Loucy (cell line): ENCODE results near the gene RFX1.

Experiments used
- H2AFZ ChIP-seq: fragments of 200-600 bp; sonication (generic); 2 replicates; pipeline ENCODE4 v1.6.0; 2016; ENCODE audit warnings: antibody characterized with exemption, mild to moderate bottlenecking, low read length, moderate library complexity
- H3F3A ChIP-seq: fragments of 200-600 bp; 2 replicates; pipeline ENCODE4 v1.6.0; 2016; ENCODE audit warnings: antibody characterized with exemption, low read depth, mild to moderate bottlenecking
- H3K27me3 ChIP-seq: fragments of 200-600 bp; sonication (generic); 2 replicates; pipeline ENCODE4 v1.6.1; 2014; ENCODE audit warnings: low read length, mild to moderate bottlenecking; ENCODE audit not compliant: insufficient read depth, poor library complexity, severe bottlenecking
- H3K36me3 ChIP-seq: fragments of 200-600 bp; sonication (generic); 2 replicates; pipeline ENCODE4 v1.6.1; 2016; ENCODE audit warnings: low read length; ENCODE audit not compliant: insufficient read depth
- H3K4me1 ChIP-seq: fragments of 200-600 bp; sonication (generic); 2 replicates; pipeline ENCODE4 v1.5.1; 2014; ENCODE audit warnings: low read length, mild to moderate bottlenecking; ENCODE audit not compliant: insufficient read depth, poor library complexity, severe bottlenecking
- H3K4me2 ChIP-seq: fragments of 200-600 bp; sonication (generic); 2 replicates; pipeline ENCODE4 v1.6.0; 2014; ENCODE audit warnings: antibody characterized with exemption, low read length, low read depth, mild to moderate bottlenecking; ENCODE audit not compliant: poor library complexity, severe bottlenecking
- H3K4me3 ChIP-seq: fragments of 200-600 bp; sonication (generic); 2 replicates; pipeline ENCODE4 v1.5.1; 2014; ENCODE audit warnings: low read length, mild to moderate bottlenecking, mixed read lengths; ENCODE audit not compliant: poor library complexity, severe bottlenecking
- H3K79me2 ChIP-seq: fragments of 200-600 bp; sonication (generic); 2 replicates; pipeline ENCODE4 v1.6.1; 2014; ENCODE audit warnings: low read length; ENCODE audit not compliant: insufficient read depth
- H3K9ac ChIP-seq: fragments of 200-600 bp; sonication (generic); 2 replicates; pipeline ENCODE4 v1.6.0; 2014; ENCODE audit warnings: mild to moderate bottlenecking, low read depth, low read length, moderate library complexity; ENCODE audit not compliant: poor library complexity, severe bottlenecking
- H3K9me2 ChIP-seq: fragments of 200-600 bp; sonication (generic); replicated peaks from 2 replicates; pipeline ENCODE4 v1.6.1; 2016; ENCODE audit warnings: low read depth, low read length, mixed read lengths
- H3K9me3 ChIP-seq: fragments of 200-600 bp; sonication (generic); 2 replicates; pipeline ENCODE4 v1.6.1; 2014; ENCODE audit warnings: mild to moderate bottlenecking, antibody characterized with exemption, low read length, low read depth; ENCODE audit not compliant: insufficient read depth
- H4K20me1 ChIP-seq: fragments of 200-600 bp; sonication (generic); 2 replicates; pipeline ENCODE4 v1.6.0; 2014; ENCODE audit warnings: antibody characterized with exemption, low read length, mild to moderate bottlenecking; ENCODE audit not compliant: insufficient read depth, poor library complexity, severe bottlenecking
- CTCF ChIP-seq: fragments of 200-600 bp; sonication (generic); conservative IDR thresholded peaks from 2 replicates; pipeline ENCODE4 v1.5.1; 2014; ENCODE audit warnings: mild to moderate bottlenecking, antibody characterized with exemption, low read length
- EZH2phosphoT487 ChIP-seq: fragments of 200-600 bp; IDR thresholded peaks from 2 replicates; pipeline ENCODE4 v1.6.1; 2018; ENCODE audit warnings: antibody characterized with exemption, mild to moderate bottlenecking, moderate library complexity, borderline replicate concordance

Gene RFX1

GRCh38 chr19:13929956-13930355, 76.2 kb downstream of the RFX1 start:
- Histone ChIP-seq H3K27me3 (no peaks in the 10 kb centered on the region), H3K79me2 (no peaks in the 10 kb centered on the region), H3K4me2 (no peak overlapping the region), H3K4me1 (no peaks in the 10 kb centered on the region), H3K9me2 (no peaks in the 10 kb centered on the region), H4K20me1 (no peaks in the 10 kb centered on the region), H3K9me3 (no peaks in the 10 kb centered on the region), H2AFZ (no peak overlapping the region), H3K9ac (no peak overlapping the region), H3K4me3 (no peak overlapping the region), H3K36me3 (peaks cover 9% of the 10 kb centered on the region; the same call in 1 of the 2 replicates), H3F3A (no peaks in the 10 kb centered on the region)
- TF ChIP-seq CTCF (no peak), EZH2phosphoT487 (no peak)

- Histone ChIP-seq H3K4me2 (no peak overlapping the region), H2AFZ (no peak overlapping the region), H3K9ac (no peak overlapping the region), H3F3A (no peaks in the 10 kb centered on the region), H4K20me1 (no peaks in the 10 kb centered on the region), H3K36me3 (peaks cover 9% of the 10 kb centered on the region; the same call in 1 of the 2 replicates), H3K4me1 (no peaks in the 10 kb centered on the region), H3K9me2 (no peaks in the 10 kb centered on the region), H3K27me3 (no peaks in the 10 kb centered on the region), H3K4me3 (no peak overlapping the region), H3K9me3 (no peaks in the 10 kb centered on the region), H3K79me2 (no peaks in the 10 kb centered on the region)
- TF ChIP-seq CTCF (no peak), EZH2phosphoT487 (no peak)
Observed at GRCh38 chr19:13929340-13929739, 76.8 kb downstream of the RFX1 start.

- Histone ChIP-seq H3K36me3 (peaks cover 10% of the 10 kb centered on the region; the same call in 1 of the 2 replicates), H3K27me3 (no peaks in the 10 kb centered on the region), H3K4me2 (no peak overlapping the region), H3K79me2 (no peaks in the 10 kb centered on the region), H3K4me1 (no peaks in the 10 kb centered on the region), H3K9me2 (no peaks in the 10 kb centered on the region), H4K20me1 (no peaks in the 10 kb centered on the region), H3K4me3 (no peak overlapping the region), H2AFZ (no peak overlapping the region), H3K9ac (no peak overlapping the region), H3F3A (no peaks in the 10 kb centered on the region), H3K9me3 (no peaks in the 10 kb centered on the region)
- TF ChIP-seq EZH2phosphoT487 (no peak), CTCF (no peak)
Observed at GRCh38 chr19:13926715-13927114, 79.4 kb downstream of the RFX1 start.
